AG04450 (cell line): ENCODE results near the gene TACSTD2. TPM values are rescaled to one million over a fixed set of nuclear protein-coding genes. Genes with fewer than 3 reads are reported as not detected.

Experiments used
- CTCF ChIA-PET: fragments of 300-600, 350-600 bp; formaldehyde crosslinking; extraction: SDS; loops from one replicate; lab custom pipeline; 2022; ENCODE audit warnings: antibody characterized with exemption, inconsistent platforms; lab: Charles Lee
- POLR2A ChIA-PET: fragments of 350-600 bp; formaldehyde crosslinking; extraction: SDS; loops from one replicate; lab custom pipeline; 2021; ENCODE audit warnings: antibody characterized with exemption, inconsistent platforms; lab: Yijun Ruan, JAX
- DNase-seq: peaks from one replicate; pipeline ENCODE4 v3.0.0-alpha.2; 2011; ENCODE audit warnings: low read depth, low spot score
- H3K27ac ChIP-seq: one replicate; pipeline ENCODE4 v1.5.1; 2012; ENCODE audit warnings: low read depth, low read length, control low read depth
- H3K27me3 ChIP-seq: one replicate; pipeline ENCODE4 v1.6.0; 2012; ENCODE audit warnings: low read length; ENCODE audit not compliant: control insufficient read depth, insufficient read depth
- H3K4me3 ChIP-seq: 2 replicates; pipeline ENCODE4 v1.5.1; 2011; ENCODE audit warnings: mild to moderate bottlenecking, low read depth, low read length, control low read depth
- H3K9me3 ChIP-seq: 2 replicates; pipeline ENCODE4 v1.5.1; 2012; ENCODE audit warnings: low read length; ENCODE audit not compliant: control insufficient read depth, insufficient read depth
- polyA plus RNA-seq: library from polyadenylated mRNA; depleted of rRNA; stranded (reverse); fragments of >200 nt; gene quantifications from 2 replicates; pipeline ENCODE4 v1.2.3, GENCODE V29; 2011
- TF ChIP-seq, protein P1 (sequence below): IDR thresholded peaks from 2 replicates; pipeline ENCODE4 v1.5.1; 2011; ENCODE audit warnings: low read depth, low read length, control low read depth, inconsistent platforms

The TACSTD2 gene
- polyA plus RNA-seq, 1 experiment: 0.07 TPM

DNA sequence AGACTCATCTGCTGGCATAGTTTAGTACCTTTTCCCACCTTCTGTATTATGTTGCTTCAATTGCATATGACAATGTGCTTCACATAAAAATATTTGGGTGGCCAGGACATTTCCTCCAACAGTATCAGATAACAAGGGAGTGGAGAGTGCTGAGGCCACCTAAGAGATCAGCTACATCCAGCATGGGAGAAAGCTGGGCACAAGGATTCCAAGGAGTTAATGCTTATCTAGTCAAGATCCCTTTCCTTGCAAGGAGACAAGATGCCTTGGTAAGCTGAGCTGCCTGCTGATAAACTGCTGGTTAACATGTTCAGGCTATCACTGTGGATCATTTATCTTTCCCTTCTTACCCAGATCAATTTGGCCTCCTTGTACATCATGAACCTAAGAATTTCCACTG is 5.4 kb downstream of the TACSTD2 start:
- no peak for DNase-seq
- Histone ChIP-seq H3K4me3 (no peak overlapping the region), H3K27ac (no peak overlapping the region), H3K9me3 (peaks cover 6% of the 10 kb centered on the region; the same call in 1 of the 2 replicates), H3K27me3 (peaks cover 65% of the 10 kb centered on the region)
- POLR2A ChIA-PET: no interaction called here
- CTCF ChIA-PET: interaction anchor here (0.7 to 1.1 kb wide), 2 partner anchors 56 to 1862 kb away, joined by 4 to 5 read pairs; no protein-coding TSS in a partner anchor
- TF ChIP-seq, protein P1, sequence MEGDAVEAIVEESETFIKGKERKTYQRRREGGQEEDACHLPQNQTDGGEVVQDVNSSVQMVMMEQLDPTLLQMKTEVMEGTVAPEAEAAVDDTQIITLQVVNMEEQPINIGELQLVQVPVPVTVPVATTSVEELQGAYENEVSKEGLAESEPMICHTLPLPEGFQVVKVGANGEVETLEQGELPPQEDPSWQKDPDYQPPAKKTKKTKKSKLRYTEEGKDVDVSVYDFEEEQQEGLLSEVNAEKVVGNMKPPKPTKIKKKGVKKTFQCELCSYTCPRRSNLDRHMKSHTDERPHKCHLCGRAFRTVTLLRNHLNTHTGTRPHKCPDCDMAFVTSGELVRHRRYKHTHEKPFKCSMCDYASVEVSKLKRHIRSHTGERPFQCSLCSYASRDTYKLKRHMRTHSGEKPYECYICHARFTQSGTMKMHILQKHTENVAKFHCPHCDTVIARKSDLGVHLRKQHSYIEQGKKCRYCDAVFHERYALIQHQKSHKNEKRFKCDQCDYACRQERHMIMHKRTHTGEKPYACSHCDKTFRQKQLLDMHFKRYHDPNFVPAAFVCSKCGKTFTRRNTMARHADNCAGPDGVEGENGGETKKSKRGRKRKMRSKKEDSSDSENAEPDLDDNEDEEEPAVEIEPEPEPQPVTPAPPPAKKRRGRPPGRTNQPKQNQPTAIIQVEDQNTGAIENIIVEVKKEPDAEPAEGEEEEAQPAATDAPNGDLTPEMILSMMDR: no peak

DNA sequence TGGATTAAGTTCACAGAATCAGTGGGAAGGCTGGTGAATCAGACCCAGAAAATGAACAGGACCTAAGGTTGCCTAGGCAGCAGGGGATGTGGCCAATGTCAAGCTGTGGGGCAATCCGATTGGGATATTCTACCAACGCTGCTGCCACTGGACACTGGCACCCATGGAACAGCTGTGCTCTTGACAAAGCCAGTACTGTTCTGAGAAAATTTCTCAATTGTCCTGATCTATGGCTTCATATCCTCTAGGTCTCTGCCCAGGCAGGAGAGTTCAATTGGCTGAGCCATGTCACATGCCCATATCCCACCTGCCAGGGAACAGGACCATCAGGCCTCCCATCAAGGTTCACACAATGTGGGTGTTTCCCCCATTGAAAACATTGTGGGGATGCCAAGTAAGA is 6.2 kb downstream of the TACSTD2 start:
- no peak for DNase-seq
- POLR2A ChIA-PET: no interaction called here
- H3K27me3 ChIP-seq: peaks cover 62% of the 10 kb centered on the region
- CTCF ChIA-PET: interaction anchor here (1.1 kb wide), 1 partner anchor 55 kb away, joined by 4 read pairs; no protein-coding TSS in a partner anchor
- no peaks in the 10 kb centered on the region for H3K9me3 ChIP-seq
- no peak overlapping the region for H3K4me3 ChIP-seq
- TF ChIP-seq, protein P1: no peak
- no peak overlapping the region for H3K27ac ChIP-seq

DNA sequence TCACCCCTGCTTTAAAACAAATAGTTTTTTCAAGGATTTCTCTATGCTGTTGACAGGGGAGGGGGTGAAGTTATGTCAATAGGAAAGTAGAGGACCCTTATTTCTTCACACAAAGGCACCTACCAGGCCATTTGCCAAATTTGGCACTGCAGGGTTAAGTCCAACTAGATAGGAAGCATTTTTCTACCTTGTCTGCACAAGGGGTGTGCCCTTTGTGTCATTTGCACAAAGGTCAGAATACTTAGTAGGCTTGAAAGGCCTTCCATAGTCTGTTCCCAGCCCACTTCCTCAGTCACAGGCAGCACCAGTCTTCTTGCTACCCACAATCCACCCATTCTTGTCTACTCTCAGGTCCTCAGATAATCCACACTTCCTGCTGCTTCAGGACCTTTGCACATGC is 7.0 kb downstream of the TACSTD2 start:
- no peak overlapping the region for H3K27ac ChIP-seq
- ChIA-PET CTCF (interaction anchor here (2.7 kb wide), 1 partner anchor 23 kb away, joined by 13 read pairs; the partner anchor contains the start of gene OMA1), POLR2A (no interaction called here)
- TF ChIP-seq, protein P1: no peak
- peaks cover 62% of the 10 kb centered on the region for H3K27me3 ChIP-seq
- no peaks in the 10 kb centered on the region for H3K9me3 ChIP-seq
- H3K4me3 ChIP-seq: no peak overlapping the region
- DNase-seq: no peak

DNA sequence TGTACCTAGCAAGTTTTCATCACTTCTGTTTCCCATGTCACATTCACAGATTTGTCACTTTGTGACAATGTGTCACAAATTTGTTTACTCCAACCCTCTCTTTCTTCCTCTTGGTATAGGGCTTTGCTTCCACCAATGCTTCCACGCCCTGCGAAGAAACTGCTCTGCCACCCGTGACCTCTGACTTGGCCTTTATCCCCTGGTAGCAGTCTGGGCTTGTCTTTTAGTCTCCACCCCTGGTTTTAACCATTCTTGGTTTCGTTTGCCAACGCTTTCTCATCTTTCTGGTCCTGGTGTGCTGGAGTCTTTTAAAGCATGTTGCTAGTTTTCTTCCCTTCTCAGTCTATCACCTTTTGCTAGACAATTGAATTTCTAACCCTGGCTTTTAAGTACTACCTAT is 8.1 kb downstream of the TACSTD2 start:
- Histone ChIP-seq H3K9me3 (no peaks in the 10 kb centered on the region), H3K27me3 (peaks cover 52% of the 10 kb centered on the region), H3K27ac (no peak overlapping the region), H3K4me3 (no peak overlapping the region)
- ChIA-PET CTCF (interaction anchor here (1.6 to 3.3 kb wide), 3 partner anchors 22 to 83 kb away, joined by 8 to 13 read pairs (median 9); partner anchors contain the start of gene OMA1), POLR2A (no interaction called here)
- TF ChIP-seq, protein P1: no peak
- DNase-seq: no peak

DNA sequence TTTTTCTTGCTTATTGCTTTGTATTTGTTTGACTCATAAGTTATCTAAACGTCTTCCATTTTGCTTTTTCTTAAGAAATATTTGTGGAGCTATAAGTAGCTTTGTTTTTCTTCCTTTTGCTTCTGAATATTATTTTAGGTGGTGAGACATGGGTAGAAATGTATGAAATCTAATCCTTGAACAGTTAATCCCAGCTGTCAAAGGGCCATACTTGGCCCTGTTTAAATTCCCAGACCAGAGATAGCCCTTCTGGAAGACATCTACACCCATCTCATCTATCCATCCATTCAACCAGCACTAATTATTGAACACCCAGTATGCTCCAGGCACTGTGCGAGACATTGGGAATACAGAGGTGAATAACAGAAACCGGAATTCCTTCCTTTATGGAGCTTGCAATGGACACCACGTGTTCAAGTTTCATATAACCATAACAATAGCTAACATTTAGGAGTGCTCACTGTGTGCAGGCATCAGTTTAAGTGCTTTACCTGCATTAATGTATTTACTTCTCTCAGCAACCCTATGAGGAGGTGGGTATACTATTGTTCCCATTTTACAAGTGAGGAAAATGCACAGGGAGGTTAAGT is 8.7 kb downstream of the TACSTD2 start:
- H3K4me3 ChIP-seq: no peak overlapping the region
- DNase-seq: no peak
- TF ChIP-seq, protein P1: no peak
- ChIA-PET CTCF (interaction anchor here (0.9 to 3.3 kb wide), 4 partner anchors 17 to 84 kb away, joined by 3 to 13 read pairs (median 8); partner anchors contain the start of gene OMA1), POLR2A (no interaction called here)
- H3K27ac ChIP-seq: no peak overlapping the region
- H3K9me3 ChIP-seq: no peaks in the 10 kb centered on the region
- H3K27me3 ChIP-seq: peaks cover 48% of the 10 kb centered on the region
